Fibroblast of skin of scalp (primary cell): ENCODE measurements around the gene NDUFA8.

Experiments
- DNase-seq: peaks from one replicate; pipeline ENCODE4 v3.0.0-alpha.2; 2013

The NDUFA8 gene

GRCh38 chr9:122097679-122098315 is 61.8 kb downstream of the NDUFA8 start:
- DNase-seq, result no peak

GRCh38 chr9:122096620-122097415 is 62.8 kb downstream of the NDUFA8 start:
- DNase-seq, result no peak

- DNase-seq, result peak; percentile 57
These were observed 64.4 kb downstream of the NDUFA8 start for GRCh38 chr9:122095010-122095767.
